Measurements from ENCODE around the gene AURKA.

DNA sequence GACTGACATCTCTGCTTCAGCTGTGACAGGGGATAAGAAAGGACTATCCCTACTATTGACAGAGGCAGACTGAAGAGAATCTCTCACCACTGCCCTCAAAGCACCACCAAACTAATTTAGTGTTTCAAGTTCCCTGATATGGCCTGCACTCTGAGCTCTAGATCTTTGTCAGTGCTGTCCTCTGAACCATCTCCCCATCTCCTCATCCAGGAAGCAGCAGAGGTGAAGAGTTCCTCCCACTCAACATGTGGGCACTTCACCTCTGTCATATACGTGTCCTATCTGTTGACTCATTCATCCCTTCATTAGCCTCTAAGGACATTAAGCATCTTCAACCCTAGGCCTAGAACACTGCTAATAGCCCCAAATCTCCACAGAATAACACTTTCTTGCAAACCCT is 19.2 kb downstream of the AURKA start:
- TF ChIP-seq POLR2A (IDR thresholded peaks at IDR 0.05; ENCODE audit: low read depth, low read length) (no peak), POLR2AphosphoS5 (IDR thresholded peaks at IDR 0.05; ENCODE audit: low read depth, low read length) (no peak), TAF1 (IDR thresholded peaks at IDR 0.05; ENCODE audit: low read depth, low read length) (no peak)

All from GM12891 (cell line).